ENCODE measurements around the gene RGL1. TPM values are rescaled to one million over a fixed set of nuclear protein-coding genes. Genes with fewer than 3 reads are reported as not detected.

The RGL1 gene
- total and polyA plus RNA-seq, 9 of the 15 experiments (the other 6 are each of a cell fraction or from before 2014, with no cell fraction given), result under 0.01 to 0.07 (median 0.04) TPM

DNA sequence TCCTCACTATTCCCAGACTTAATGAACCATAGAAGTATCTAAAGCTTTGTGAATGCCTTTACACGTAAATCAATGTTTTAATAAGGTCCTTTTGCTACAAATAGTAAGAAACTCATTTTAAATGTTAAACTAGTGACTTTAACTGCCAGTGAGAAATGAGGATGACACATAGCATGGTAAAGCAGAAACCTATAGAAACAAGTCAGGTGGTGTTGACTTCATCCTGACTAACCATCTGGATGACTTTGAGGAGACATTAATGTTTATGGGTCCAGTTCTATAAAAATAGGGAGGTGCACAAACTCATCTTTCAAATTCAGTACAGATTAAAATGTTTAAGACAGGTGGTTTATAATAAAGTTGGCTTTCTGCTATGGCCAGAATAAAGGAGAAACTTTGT lies 147.2 kb downstream of the RGL1 start:
- POLR2A ChIA-PET, result interaction anchor here (0.6 kb wide), 1 partner anchor 528 kb away, joined by 3 read pairs; no protein-coding TSS in a partner anchor

DNA sequence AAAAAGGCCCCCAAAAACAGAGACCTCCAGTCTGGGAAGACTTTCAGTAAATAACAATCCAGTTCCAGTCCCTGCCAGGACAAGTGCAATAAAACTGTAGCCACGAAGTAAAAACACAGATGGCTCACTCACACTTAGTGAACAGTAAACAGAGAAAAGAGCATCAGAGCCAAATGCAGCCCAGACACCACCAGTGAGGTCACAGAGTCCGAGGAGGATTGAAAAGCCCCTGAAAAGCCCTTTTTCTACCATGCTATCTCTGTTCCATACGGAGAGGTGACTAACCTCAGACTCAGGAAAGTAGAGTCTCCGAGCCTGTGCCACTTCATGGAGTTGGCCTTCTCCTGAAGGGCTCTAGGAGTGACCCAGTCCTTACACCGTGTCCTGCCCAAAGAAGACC lies 148.1 kb downstream of the RGL1 start:
- CTCF ChIA-PET (ENCODE audit: low intra/inter-chr PET ratio), result no interaction called here
- H3K79me2 ChIP-seq (ENCODE audit: control insufficient read depth, insufficient read depth, low read length), result no peaks in the 10 kb centered on the region
- no peaks in the 10 kb centered on the region for H3K9me3 ChIP-seq (replicated peaks; ENCODE audit: control insufficient read depth, insufficient read depth, low read depth, low read length)
- H3K4me3 ChIP-seq, result no peak overlapping the region
- POLR2A ChIA-PET, result interaction anchor here (1.0 kb wide), 3 partner anchors 8 to 12 kb away, joined by 3 read pairs; no protein-coding TSS in a partner anchor
- intact Hi-C loops (cut with micrococcal nuclease) (no loop called here), in situ Hi-C loops (cut with MboI) (no loop called here)
- 46% methylated on average over 5 of the region's 5 CpGs for WGBS (ENCODE audit: insufficient coverage, low coverage, missing lambda C conversion rate)
- no peak overlapping the region for H3K4me2 ChIP-seq (ENCODE audit: insufficient read depth, low read length)
- peaks cover 0 to 14% of the 10 kb centered on the region in 2 experiments; a peak in 3 of 5 replicates for H3K4me1 ChIP-seq (replicated peaks in 1 of 2; ENCODE audit: control insufficient read depth in 2 of 2, insufficient read depth in 2 of 2, low read length in 2 of 2)
- no peak for FAIRE-seq
- peak; percentile 12; the same call in 1 of the 3 replicates for ATAC-seq
- DNase-seq (ENCODE audit: extremely low read depth in 1 of 4, low spot score in 3 of 4), result no peak
- no peaks in the 10 kb centered on the region for H4K20me1 ChIP-seq (replicated peaks; ENCODE audit: control insufficient read depth, insufficient read depth, low read length)
- no peak overlapping the region for H3K9ac ChIP-seq (ENCODE audit: insufficient read depth in 1 of 2, low read depth in 2 of 2, low read length in 2 of 2)
- H3K27ac ChIP-seq (ENCODE audit: extremely low read depth, low read depth, low read length), result no peak overlapping the region
- H3K9me1 ChIP-seq (ENCODE audit: control insufficient read depth, insufficient read depth, low read length), result no peaks in the 10 kb centered on the region
- H3K27me3 ChIP-seq (ENCODE audit: control insufficient read depth in 2 of 2, insufficient read depth in 2 of 2, low read length in 2 of 2), result no peaks in the 10 kb centered on the region
- H3K36me3 ChIP-seq (ENCODE audit: control insufficient read depth, insufficient read depth, low read length), result peaks cover 46% of the 10 kb centered on the region
- H2AFZ ChIP-seq (ENCODE audit: low read depth, low read length), result no peak overlapping the region
- no TSS peak for BruUV-seq (replicated peaks)
- TF ChIP-seq ZFP30 (CRISPR knock-in tag; IDR thresholded peaks at IDR 0.05; ENCODE audit: borderline replicate concordance), result no peak
- TF ChIP-seq HCFC1 (IDR thresholded peaks at IDR 0.05; ENCODE audit: low read depth, low read length), result no peak
- no peak for TF ChIP-seq RBM22 (IDR thresholded peaks at IDR 0.05; ENCODE audit: low read depth, low read length, poor library complexity, severe bottlenecking)
- no peak for TF ChIP-seq KLF13 (tag; IDR thresholded peaks at IDR 0.05; ENCODE audit: borderline replicate concordance, low read depth)
- no peak for TF ChIP-seq PTTG1 (tag; IDR thresholded peaks at IDR 0.05; ENCODE audit: low read depth)
- TF ChIP-seq, protein P1, sequence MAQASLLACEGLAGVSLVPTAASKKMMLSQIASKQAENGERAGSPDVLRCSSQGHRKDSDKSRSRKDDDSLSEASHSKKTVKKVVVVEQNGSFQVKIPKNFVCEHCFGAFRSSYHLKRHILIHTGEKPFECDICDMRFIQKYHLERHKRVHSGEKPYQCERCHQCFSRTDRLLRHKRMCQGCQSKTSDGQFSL (CRISPR knock-in tag; IDR thresholded peaks at IDR 0.05), result no peak
- TF ChIP-seq, protein P1 (tag; IDR thresholded peaks at IDR 0.05), result no peak
- TF ChIP-seq, protein P2, sequence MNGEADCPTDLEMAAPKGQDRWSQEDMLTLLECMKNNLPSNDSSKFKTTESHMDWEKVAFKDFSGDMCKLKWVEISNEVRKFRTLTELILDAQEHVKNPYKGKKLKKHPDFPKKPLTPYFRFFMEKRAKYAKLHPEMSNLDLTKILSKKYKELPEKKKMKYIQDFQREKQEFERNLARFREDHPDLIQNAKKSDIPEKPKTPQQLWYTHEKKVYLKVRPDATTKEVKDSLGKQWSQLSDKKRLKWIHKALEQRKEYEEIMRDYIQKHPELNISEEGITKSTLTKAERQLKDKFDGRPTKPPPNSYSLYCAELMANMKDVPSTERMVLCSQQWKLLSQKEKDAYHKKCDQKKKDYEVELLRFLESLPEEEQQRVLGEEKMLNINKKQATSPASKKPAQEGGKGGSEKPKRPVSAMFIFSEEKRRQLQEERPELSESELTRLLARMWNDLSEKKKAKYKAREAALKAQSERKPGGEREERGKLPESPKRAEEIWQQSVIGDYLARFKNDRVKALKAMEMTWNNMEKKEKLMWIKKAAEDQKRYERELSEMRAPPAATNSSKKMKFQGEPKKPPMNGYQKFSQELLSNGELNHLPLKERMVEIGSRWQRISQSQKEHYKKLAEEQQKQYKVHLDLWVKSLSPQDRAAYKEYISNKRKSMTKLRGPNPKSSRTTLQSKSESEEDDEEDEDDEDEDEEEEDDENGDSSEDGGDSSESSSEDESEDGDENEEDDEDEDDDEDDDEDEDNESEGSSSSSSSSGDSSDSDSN (IDR thresholded peaks at IDR 0.05; ENCODE audit: borderline replicate concordance in 1 of 2, low read depth in 2 of 2, low read length in 2 of 2), result no peak
- no peak for TF ChIP-seq BACH1 (tag; IDR thresholded peaks at IDR 0.05)
- no peak for TF ChIP-seq SMAD1 (IDR thresholded peaks at IDR 0.05; ENCODE audit: low read depth, low read length, partially characterized antibody)
- TF ChIP-seq ZKSCAN1 (IDR thresholded peaks at IDR 0.05; ENCODE audit: low read depth, low read length), result no peak
- no peak for TF ChIP-seq STAT5A (IDR thresholded peaks at IDR 0.05; ENCODE audit: borderline replicate concordance, low read length)

More for the DNA sequence above, 147.2 kb downstream of the RGL1 start:
- in situ Hi-C loops (cut with MboI), result no loop called here
- 100% methylated on average over 1 of the region's 1 CpG for whole genome bisulfite sequencing (ENCODE audit: insufficient coverage, low coverage, missing lambda C conversion rate)
- Histone ChIP-seq H3K79me2 (ENCODE audit: control insufficient read depth, insufficient read depth, low read length) (no peaks in the 10 kb centered on the region), H2AFZ (ENCODE audit: low read depth, low read length) (no peak overlapping the region), H3K4me3 (no peak overlapping the region), H3K9me3 (replicated peaks; ENCODE audit: control insufficient read depth, insufficient read depth, low read depth, low read length) (no peaks in the 10 kb centered on the region), H3K4me2 (ENCODE audit: insufficient read depth, low read length) (no peak overlapping the region), H3K36me3 (ENCODE audit: control insufficient read depth, insufficient read depth, low read length) (peaks cover 46% of the 10 kb centered on the region), H3K27ac (ENCODE audit: extremely low read depth, low read depth, low read length) (no peak overlapping the region), H3K9me1 (ENCODE audit: control insufficient read depth, insufficient read depth, low read length) (no peaks in the 10 kb centered on the region), H3K4me1 (replicated peaks in 1 of 2; ENCODE audit: control insufficient read depth in 2 of 2, insufficient read depth in 2 of 2, low read length in 2 of 2) (peaks cover 0 to 10% of the 10 kb centered on the region in 2 experiments; a peak in 3 of 5 replicates), H3K27me3 (ENCODE audit: control insufficient read depth in 2 of 2, insufficient read depth in 2 of 2, low read length in 2 of 2) (no peaks in the 10 kb centered on the region), H3K9ac (ENCODE audit: insufficient read depth in 1 of 2, low read depth in 2 of 2, low read length in 2 of 2) (no peak overlapping the region), H4K20me1 (replicated peaks; ENCODE audit: control insufficient read depth, insufficient read depth, low read length) (no peaks in the 10 kb centered on the region)
- intact Hi-C loops (cut with micrococcal nuclease), result no loop called here
- ATAC-seq (no peak), DNase-seq (ENCODE audit: extremely low read depth in 1 of 4, low spot score in 3 of 4) (no peak), FAIRE-seq (no peak)
- TF ChIP-seq RBM25 (IDR thresholded peaks at IDR 0.05; ENCODE audit: low read depth, low read length, severe bottlenecking) (peak; percentile 2), ZNF174 (CRISPR knock-in tag; IDR thresholded peaks at IDR 0.05) (no peak), TRIM28 (IDR thresholded peaks at IDR 0.05) (no peak)
- CTCF ChIA-PET (ENCODE audit: low intra/inter-chr PET ratio), result no interaction called here
- BruUV-seq (replicated peaks), result no TSS peak

Measured in K562 (cell line).